ENCODE results near the gene TMCO5A. TPM values are rescaled to one million over a fixed set of nuclear protein-coding genes. Genes with fewer than 3 reads are reported as not detected.

The TMCO5A gene
- total RNA-seq, 1 donor from 2014 or later, result not detected

GRCh38 chr15:37900326-37901221 is 33.9 kb upstream of the TMCO5A start:
- Histone ChIP-seq H3K4me1 (ENCODE audit: insufficient read depth, low read length) (peaks cover 16% of the 10 kb centered on the region), H3K79me2 (ENCODE audit: insufficient read depth, low read length) (no peaks in the 10 kb centered on the region), H3K9me3 (ENCODE audit: insufficient read depth, low read depth, low read length) (no peaks in the 10 kb centered on the region), H4K20me1 (ENCODE audit: insufficient read depth, low read length) (no peaks in the 10 kb centered on the region), H2AFZ (ENCODE audit: low read depth, low read length) (peak overlapping the region; percentile 47), H3K4me3 (ENCODE audit: insufficient read depth, low read depth, low read length) (peak overlapping the region; percentile 21), H3K27ac (ENCODE audit: low read depth, low read length) (peak overlapping the region; percentile 16), H3K4me2 (ENCODE audit: low read length) (peak overlapping the region; percentile 71), H3K27me3 (ENCODE audit: insufficient read depth, low read length) (no peaks in the 10 kb centered on the region), H3K36me3 (ENCODE audit: insufficient read depth, low read length) (no peaks in the 10 kb centered on the region), H3K9ac (ENCODE audit: low read length) (no peak overlapping the region)
- DNase-seq (ENCODE audit: low read depth), result peak; percentile 47
- Mint-ChIP-seq H3K4me3 (ENCODE audit: unreplicated experiment) (no peak overlapping the region), H3K36me3 (ENCODE audit: low read depth, unreplicated experiment) (no peaks in the 10 kb centered on the region), H3K9me3 (ENCODE audit: unreplicated experiment) (no peaks in the 10 kb centered on the region), H3K27me3 (ENCODE audit: low read depth, unreplicated experiment) (no peaks in the 10 kb centered on the region), H3K27ac (ENCODE audit: unreplicated experiment) (peak overlapping the region; percentile 89), H3K4me1 (ENCODE audit: low read depth, unreplicated experiment) (peaks cover 27% of the 10 kb centered on the region)
- no peak for TF ChIP-seq CTCF (IDR thresholded peaks at IDR 0.05; ENCODE audit: insufficient read depth, low read depth, low read length)
- no peak for TF ChIP-seq EZH2 (IDR thresholded peaks at IDR 0.05; ENCODE audit: insufficient read depth, low read length)
- FAIRE-seq, result no peak

- no peak overlapping the region for H3K27ac ChIP-seq (ENCODE audit: low read depth, low read length)
- H3K4me3 Mint-ChIP-seq (ENCODE audit: unreplicated experiment), result no peak overlapping the region
- no peak overlapping the region for H3K4me2 ChIP-seq (ENCODE audit: low read length)
- H3K27me3 ChIP-seq (ENCODE audit: insufficient read depth, low read length), result no peaks in the 10 kb centered on the region
- no peaks in the 10 kb centered on the region for H3K9me3 Mint-ChIP-seq (ENCODE audit: unreplicated experiment)
- no peaks in the 10 kb centered on the region for H4K20me1 ChIP-seq (ENCODE audit: insufficient read depth, low read length)
- no peak overlapping the region for H3K27ac Mint-ChIP-seq (ENCODE audit: unreplicated experiment)
- no peaks in the 10 kb centered on the region for H3K36me3 ChIP-seq (ENCODE audit: insufficient read depth, low read length)
- H2AFZ ChIP-seq (ENCODE audit: low read depth, low read length), result no peak overlapping the region
- H3K79me2 ChIP-seq (ENCODE audit: insufficient read depth, low read length), result no peaks in the 10 kb centered on the region
- peaks cover 27% of the 10 kb centered on the region for H3K4me1 Mint-ChIP-seq (ENCODE audit: low read depth, unreplicated experiment)
- FAIRE-seq, result no peak
- no peaks in the 10 kb centered on the region for H3K9me3 ChIP-seq (ENCODE audit: insufficient read depth, low read depth, low read length)
- TF ChIP-seq CTCF (IDR thresholded peaks at IDR 0.05; ENCODE audit: insufficient read depth, low read depth, low read length) (no peak), EZH2 (IDR thresholded peaks at IDR 0.05; ENCODE audit: insufficient read depth, low read length) (no peak)
- H3K9ac ChIP-seq (ENCODE audit: low read length), result no peak overlapping the region
- no peaks in the 10 kb centered on the region for H3K27me3 Mint-ChIP-seq (ENCODE audit: low read depth, unreplicated experiment)
- DNase-seq (ENCODE audit: low read depth), result no peak
- H3K4me1 ChIP-seq (ENCODE audit: insufficient read depth, low read length), result peaks cover 16% of the 10 kb centered on the region
- H3K4me3 ChIP-seq (ENCODE audit: insufficient read depth, low read depth, low read length), result no peak overlapping the region
- H3K36me3 Mint-ChIP-seq (ENCODE audit: low read depth, unreplicated experiment), result no peaks in the 10 kb centered on the region
These were observed 32.3 kb upstream of the TMCO5A start for GRCh38 chr15:37902126-37902525.
